K562 (cell line): ENCODE results near the gene LDB2. TPM values are rescaled to one million over a fixed set of nuclear protein-coding genes. Genes with fewer than 3 reads are reported as not detected.

Experiments used
- ATAC-seq: fragments of 200-7000 bp; cut with Tn5 transposase; 3 replicates; pipeline ENCODE4 v1.9.1; 2020; ENCODE audit warnings: moderate library complexity
- BruUV-seq: library from RNA; stranded (reverse); fragments of 400-500 nt; replicated peaks from 2 replicates; lab custom pipeline; 2021; lab: Mats Ljungman, UMichigan
- CTCF ChIA-PET: fragments of 300-600 bp; formaldehyde crosslinking; extraction: SDS; loops from one replicate; lab custom pipeline; 2021; ENCODE audit warnings: low intra/inter-chr PET ratio; lab: Yijun Ruan, JAX
- POLR2A ChIA-PET: fragments of 300-600, 350-650 bp; sonication (Branson Sonifier 250); formaldehyde crosslinking; extraction: SDS; loops from one replicate; lab custom pipeline; 2021; ENCODE audit warnings: antibody characterized with exemption, inconsistent platforms; lab: Yijun Ruan, JAX
- DNase-seq, 4 experiments: peaks; one replicate each; pipeline versions ENCODE4 v3.0.0 to v3.0.0-alpha.2; 2011 to 2018; ENCODE audit warnings: low spot score in 3 of 4, mixed read lengths in 3 of 4; ENCODE audit errors: extremely low read depth in 1 of 4
- FAIRE-seq: peaks from 2 replicates; lab custom pipeline; 2011; peaks lifted over from hg19 to GRCh38; lab: Jason Lieb, UNC
- H2AFZ ChIP-seq: 2 replicates; pipeline ENCODE4 v1.6.0; 2011; ENCODE audit warnings: low read depth, low read length, control low read depth, inconsistent platforms
- H3K27ac ChIP-seq: fragments of 200-600 bp; 3 replicates; pipeline ENCODE4 v1.8.0; 2011; ENCODE audit warnings: low read depth, mild to moderate bottlenecking, control low read depth, inconsistent platforms, low read length, moderate library complexity, mixed read lengths; ENCODE audit errors: extremely low read depth
- H3K27me3 ChIP-seq, 2 experiments: fragments of 300-600 bp in 1 of 2; 2 replicates in 1 of 2; 3 replicates in 1 of 2; pipeline versions ENCODE4 v1.6.0 to v1.8.0; 2011; ENCODE audit warnings: inconsistent platforms in 2 of 2, low read length in 2 of 2, mild to moderate bottlenecking in 1 of 2, mixed read lengths in 1 of 2, moderate library complexity in 1 of 2; ENCODE audit not compliant: control insufficient read depth in 2 of 2, insufficient read depth in 2 of 2
- H3K36me3 ChIP-seq: fragments of 300-600 bp; 3 replicates; pipeline ENCODE4 v1.8.0; 2011; ENCODE audit warnings: mild to moderate bottlenecking, low read length, inconsistent platforms; ENCODE audit not compliant: control insufficient read depth, insufficient read depth
- H3K4me1 ChIP-seq, 2 experiments: fragments of 200-600 bp in 1 of 2; replicated peaks in 1 of 2; 2 replicates in 1 of 2; 3 replicates in 1 of 2; pipeline versions ENCODE4 v1.5.1 to v1.8.0; 2011; ENCODE audit warnings: inconsistent platforms in 2 of 2, low read length in 2 of 2, mild to moderate bottlenecking in 1 of 2, mixed read lengths in 1 of 2, moderate library complexity in 1 of 2; ENCODE audit not compliant: control insufficient read depth in 2 of 2, insufficient read depth in 2 of 2
- H3K4me2 ChIP-seq: 2 replicates; pipeline ENCODE4 v1.6.1; 2011; ENCODE audit warnings: low read length, control low read depth, inconsistent platforms, mixed read lengths; ENCODE audit not compliant: insufficient read depth
- H3K4me3 ChIP-seq: fragments of 200-600 bp; sonication (generic), shearing (Covaris generic); 2 replicates; pipeline ENCODE4 v1.5.1; 2016; ENCODE audit warnings: control low read depth, inconsistent platforms
- H3K79me2 ChIP-seq: fragments of 200-600 bp; 3 replicates; pipeline ENCODE4 v1.8.0; 2011; ENCODE audit warnings: low read length, inconsistent platforms; ENCODE audit not compliant: control insufficient read depth, insufficient read depth
- H3K9ac ChIP-seq, 2 experiments: 2 replicates each; pipeline versions ENCODE4 v1.6.0 to v1.6.1; 2011; ENCODE audit warnings: low read depth in 2 of 2, low read length in 2 of 2, control low read depth in 1 of 2, inconsistent platforms in 1 of 2, mild to moderate bottlenecking in 1 of 2, mixed read lengths in 1 of 2; ENCODE audit not compliant: insufficient read depth in 1 of 2
- H3K9me1 ChIP-seq: one replicate; pipeline ENCODE4 v1.6.0; 2011; ENCODE audit warnings: inconsistent platforms, mild to moderate bottlenecking, low read length, moderate library complexity; ENCODE audit not compliant: control insufficient read depth, insufficient read depth
- H3K9me3 ChIP-seq: replicated peaks from 2 replicates; pipeline ENCODE4 v1.5.1; 2011; ENCODE audit warnings: low read depth, low read length, inconsistent platforms; ENCODE audit not compliant: control insufficient read depth, insufficient read depth
- H4K20me1 ChIP-seq: replicated peaks from 2 replicates; pipeline ENCODE4 v1.6.1; 2011; ENCODE audit warnings: low read length, inconsistent platforms, mixed read lengths; ENCODE audit not compliant: control insufficient read depth, insufficient read depth
- BRD4 ChIP-seq: fragments of 200-600 bp; sonication (generic); IDR thresholded peaks from 2 replicates; pipeline ENCODE4 v1.6.1; 2017; ENCODE audit warnings: inconsistent platforms
- CC2D1A ChIP-seq: fragments of 450-650 bp; IDR thresholded peaks from 2 replicates; pipeline ENCODE4 v1.6.1; 2017; ENCODE audit warnings: mild to moderate bottlenecking
- CTBP1 ChIP-seq: fragments of 450-650 bp; IDR thresholded peaks from 2 replicates; pipeline ENCODE4 v1.6.1; 2016; ENCODE audit warnings: borderline replicate concordance
- FOXK1 ChIP-seq: sonication (generic); formaldehyde crosslinking; IDR thresholded peaks from 2 replicates; pipeline ENCODE4 v1.8.0; 2022; ENCODE audit warnings: missing genetic modification reagents, mild to moderate bottlenecking, borderline replicate concordance
- GABPA ChIP-seq: fragments of 200-800 bp; sonication (Bioruptor generic); conservative IDR thresholded peaks from 2 replicates; pipeline ENCODE4 v1.6.1; 2016; ENCODE audit warnings: low read depth, missing genetic modification characterization, missing compliant biosample characterization
- KAT8 ChIP-seq: fragments of 450-650 bp; IDR thresholded peaks from 2 replicates; pipeline ENCODE4 v1.6.1; 2016; ENCODE audit warnings: low read depth, mild to moderate bottlenecking
- SPI1 ChIP-seq: IDR thresholded peaks from 2 replicates; pipeline ENCODE4 v1.6.1; 2011; ENCODE audit warnings: low read depth, low read length, control low read depth, borderline replicate concordance
- WGBS: fragments of 100-300 bp; shearing (Covaris generic); methylation state at CpG from one replicate; pipeline ENCODE4 v1.1.6; 2016; ENCODE audit warnings: low coverage, mixed read lengths; ENCODE audit not compliant: insufficient coverage; ENCODE audit errors: missing lambda C conversion rate; 5-methylcytosine and 5-hydroxymethylcytosine counted together
- in situ Hi-C: fragments of 300-500 bp; cut with MboI; formaldehyde crosslinking; loops from 4 replicates; pipeline ENCODE4 v1.15.0; 2018; ENCODE audit warnings: inconsistent platforms, mixed read lengths
- intact Hi-C: fragments of 100-400 bp; cut with micrococcal nuclease; formaldehyde crosslinking; loops from 2 replicates; pipeline ENCODE4 v1.14.2; 2022
- polyA plus RNA-seq, 8 experiments: library from polyadenylated mRNA; depleted of rRNA in 4 of 8; stranded (reverse) in 5 of 8; unstranded in 3 of 8; fragments of >200 nt; fragmentation: Nextera tagmentation in 2 of 8; fragmentation: Illumina TruSeq in 1 of 8; extraction: Ambion mirVana in 2 of 8; extraction: Trizol in 1 of 8; gene quantifications; 2 replicates each; pipeline versions ENCODE4 v1.2.1 to v1.2.3, GENCODE V29; 2011 to 2014; ENCODE audit warnings: inconsistent platforms in 1 of 8, missing spikeins in 1 of 8
- total RNA-seq, 7 experiments: library from RNA; depleted of rRNA in 6 of 7; stranded (reverse); fragments of >200 nt in 6 of 7; fragmentation: Illumina TruSeq in 2 of 7; extraction: Trizol in 2 of 7; gene quantifications; 2 replicates each; pipeline versions ENCODE4 v1.2.1 to v1.2.3, GENCODE V29; 2011 to 2021; ENCODE audit warnings: low replicate concordance in 1 of 7
- TF ChIP-seq, protein P1 (sequence below): IDR thresholded peaks from 2 replicates; pipeline ENCODE4 v1.6.1; 2016; ENCODE audit warnings: missing genetic modification characterization, missing compliant biosample characterization
- TF ChIP-seq, protein P2 (sequence below), 3 experiments: IDR thresholded peaks in 2 of 3; conservative IDR thresholded peaks in 1 of 3; 2 replicates each; pipeline ENCODE4 v1.5.1; 2011 to 2012; ENCODE audit warnings: low read length in 3 of 3, mild to moderate bottlenecking in 3 of 3, control low read depth in 2 of 3, improper control_type of control experiment in 1 of 3, inconsistent platforms in 1 of 3, low read depth in 1 of 3, mixed read lengths in 1 of 3, moderate library complexity in 1 of 3; ENCODE audit not compliant: insufficient read depth in 2 of 3
- TF ChIP-seq, protein P3 (sequence below): fragments of 450-650 bp; IDR thresholded peaks from 2 replicates; pipeline ENCODE4 v1.6.1; 2016; ENCODE audit warnings: mild to moderate bottlenecking

Gene LDB2
- total and polyA plus RNA-seq, 9 of the 15 experiments (the other 6 are each of a cell fraction or from before 2014, with no cell fraction given): 0.10 to 0.20 TPM; not detected in 7

- Histone ChIP-seq H3K9me3 (no peaks in the 10 kb centered on the region), H3K4me1 (no peaks in the 10 kb centered on the region), H4K20me1 (no peaks in the 10 kb centered on the region), H3K4me2 (no peak overlapping the region), H3K4me3 (no peak overlapping the region), H3K9ac (no peak overlapping the region), H3K79me2 (no peaks in the 10 kb centered on the region), H2AFZ (no peak overlapping the region), H3K27ac (no peak overlapping the region), H3K36me3 (no peaks in the 10 kb centered on the region), H3K9me1 (no peaks in the 10 kb centered on the region), H3K27me3 (no peaks in the 10 kb centered on the region)
- CTCF ChIA-PET: no interaction called here
- ATAC-seq (no peak), FAIRE-seq (no peak), DNase-seq (no peak)
- no peak for TF ChIP-seq KAT8
- TF ChIP-seq FOXK1: no peak
- TF ChIP-seq CTBP1: no peak
- intact Hi-C loops (no loop called here), in situ Hi-C loops (no loop called here)
- POLR2A ChIA-PET: no interaction called here
- no TSS peak for BruUV-seq
- WGBS: 1% methylated on average over 5 of the region's 5 CpGs
Measured at GRCh38 chr4:16875487-16875886, 23.0 kb downstream of the LDB2 start.

GRCh38 chr4:16869594-16870245, 28.7 kb downstream of the LDB2 start:
- FAIRE-seq (no peak), ATAC-seq (no peak), DNase-seq (no peak)
- Histone ChIP-seq H3K4me3 (no peak overlapping the region), H3K79me2 (no peaks in the 10 kb centered on the region), H3K4me2 (no peak overlapping the region), H4K20me1 (no peaks in the 10 kb centered on the region), H3K4me1 (no peaks in the 10 kb centered on the region), H3K9me1 (no peaks in the 10 kb centered on the region), H3K9me3 (no peaks in the 10 kb centered on the region), H3K27me3 (no peaks in the 10 kb centered on the region), H2AFZ (no peak overlapping the region), H3K36me3 (no peaks in the 10 kb centered on the region), H3K27ac (no peak overlapping the region), H3K9ac (no peak overlapping the region)
- under 1% methylated on average over 11 of the region's 12 CpGs for WGBS
- BruUV-seq: no TSS peak
- ChIA-PET CTCF (no interaction called here), POLR2A (no interaction called here)
- in situ Hi-C loops (no loop called here), intact Hi-C loops (no loop called here)
- TF ChIP-seq, protein P1, sequence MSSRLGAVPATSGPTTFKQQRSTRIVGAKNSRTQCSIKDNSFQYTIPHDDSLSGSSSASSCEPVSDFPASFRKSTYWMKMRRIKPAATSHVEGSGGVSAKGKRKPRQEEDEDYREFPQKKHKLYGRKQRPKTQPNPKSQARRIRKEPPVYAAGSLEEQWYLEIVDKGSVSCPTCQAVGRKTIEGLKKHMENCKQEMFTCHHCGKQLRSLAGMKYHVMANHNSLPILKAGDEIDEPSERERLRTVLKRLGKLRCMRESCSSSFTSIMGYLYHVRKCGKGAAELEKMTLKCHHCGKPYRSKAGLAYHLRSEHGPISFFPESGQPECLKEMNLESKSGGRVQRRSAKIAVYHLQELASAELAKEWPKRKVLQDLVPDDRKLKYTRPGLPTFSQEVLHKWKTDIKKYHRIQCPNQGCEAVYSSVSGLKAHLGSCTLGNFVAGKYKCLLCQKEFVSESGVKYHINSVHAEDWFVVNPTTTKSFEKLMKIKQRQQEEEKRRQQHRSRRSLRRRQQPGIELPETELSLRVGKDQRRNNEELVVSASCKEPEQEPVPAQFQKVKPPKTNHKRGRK (tag): no peak
- no peak for TF ChIP-seq BRD4
- TF ChIP-seq GABPA: no peak
- TF ChIP-seq SPI1: no peak
- TF ChIP-seq, protein P2, sequence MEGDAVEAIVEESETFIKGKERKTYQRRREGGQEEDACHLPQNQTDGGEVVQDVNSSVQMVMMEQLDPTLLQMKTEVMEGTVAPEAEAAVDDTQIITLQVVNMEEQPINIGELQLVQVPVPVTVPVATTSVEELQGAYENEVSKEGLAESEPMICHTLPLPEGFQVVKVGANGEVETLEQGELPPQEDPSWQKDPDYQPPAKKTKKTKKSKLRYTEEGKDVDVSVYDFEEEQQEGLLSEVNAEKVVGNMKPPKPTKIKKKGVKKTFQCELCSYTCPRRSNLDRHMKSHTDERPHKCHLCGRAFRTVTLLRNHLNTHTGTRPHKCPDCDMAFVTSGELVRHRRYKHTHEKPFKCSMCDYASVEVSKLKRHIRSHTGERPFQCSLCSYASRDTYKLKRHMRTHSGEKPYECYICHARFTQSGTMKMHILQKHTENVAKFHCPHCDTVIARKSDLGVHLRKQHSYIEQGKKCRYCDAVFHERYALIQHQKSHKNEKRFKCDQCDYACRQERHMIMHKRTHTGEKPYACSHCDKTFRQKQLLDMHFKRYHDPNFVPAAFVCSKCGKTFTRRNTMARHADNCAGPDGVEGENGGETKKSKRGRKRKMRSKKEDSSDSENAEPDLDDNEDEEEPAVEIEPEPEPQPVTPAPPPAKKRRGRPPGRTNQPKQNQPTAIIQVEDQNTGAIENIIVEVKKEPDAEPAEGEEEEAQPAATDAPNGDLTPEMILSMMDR (IDR thresholded peaks at IDR 0.05 in 2 of 3, conservative IDR thresholded peaks at IDR 0.05 in 1 of 3; ENCODE audit: insufficient read depth in 2 of 3, low read depth in 1 of 3, low read length in 3 of 3): no peak
- TF ChIP-seq CC2D1A: no peak
- TF ChIP-seq, protein P3, sequence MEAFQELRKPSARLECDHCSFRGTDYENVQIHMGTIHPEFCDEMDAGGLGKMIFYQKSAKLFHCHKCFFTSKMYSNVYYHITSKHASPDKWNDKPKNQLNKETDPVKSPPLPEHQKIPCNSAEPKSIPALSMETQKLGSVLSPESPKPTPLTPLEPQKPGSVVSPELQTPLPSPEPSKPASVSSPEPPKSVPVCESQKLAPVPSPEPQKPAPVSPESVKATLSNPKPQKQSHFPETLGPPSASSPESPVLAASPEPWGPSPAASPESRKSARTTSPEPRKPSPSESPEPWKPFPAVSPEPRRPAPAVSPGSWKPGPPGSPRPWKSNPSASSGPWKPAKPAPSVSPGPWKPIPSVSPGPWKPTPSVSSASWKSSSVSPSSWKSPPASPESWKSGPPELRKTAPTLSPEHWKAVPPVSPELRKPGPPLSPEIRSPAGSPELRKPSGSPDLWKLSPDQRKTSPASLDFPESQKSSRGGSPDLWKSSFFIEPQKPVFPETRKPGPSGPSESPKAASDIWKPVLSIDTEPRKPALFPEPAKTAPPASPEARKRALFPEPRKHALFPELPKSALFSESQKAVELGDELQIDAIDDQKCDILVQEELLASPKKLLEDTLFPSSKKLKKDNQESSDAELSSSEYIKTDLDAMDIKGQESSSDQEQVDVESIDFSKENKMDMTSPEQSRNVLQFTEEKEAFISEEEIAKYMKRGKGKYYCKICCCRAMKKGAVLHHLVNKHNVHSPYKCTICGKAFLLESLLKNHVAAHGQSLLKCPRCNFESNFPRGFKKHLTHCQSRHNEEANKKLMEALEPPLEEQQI: no peak
